Mucosa of stomach (tissue), 1 donor: ENCODE results near the gene FLNA.

ENCODE experiments used
- H3K27me3 ChIP-seq: one replicate; pipeline ENCODE4 v1.7.0; 2013; ENCODE audit warnings: mild to moderate bottlenecking, low read length; ENCODE audit not compliant: control insufficient read depth, insufficient read depth
- H3K36me3 ChIP-seq: one replicate; pipeline ENCODE4 v1.7.0; 2013; ENCODE audit warnings: low read length; ENCODE audit not compliant: control insufficient read depth, insufficient read depth
- H3K4me1 ChIP-seq: one replicate; pipeline ENCODE4 v1.7.0; 2013; ENCODE audit warnings: mild to moderate bottlenecking, low read length; ENCODE audit not compliant: control insufficient read depth, insufficient read depth
- H3K4me3 ChIP-seq: one replicate; pipeline ENCODE4 v1.7.0; 2013; ENCODE audit warnings: low read length
- H3K9ac ChIP-seq: one replicate; pipeline ENCODE4 v1.7.0; 2013; ENCODE audit warnings: mild to moderate bottlenecking, low read length, moderate library complexity
- H3K9me3 ChIP-seq: one replicate; pipeline ENCODE4 v1.7.0; 2013; ENCODE audit warnings: mild to moderate bottlenecking, low read length, moderate library complexity; ENCODE audit not compliant: control insufficient read depth
- donor health status: Pancreatic carcinoma.

Gene FLNA

DNA sequence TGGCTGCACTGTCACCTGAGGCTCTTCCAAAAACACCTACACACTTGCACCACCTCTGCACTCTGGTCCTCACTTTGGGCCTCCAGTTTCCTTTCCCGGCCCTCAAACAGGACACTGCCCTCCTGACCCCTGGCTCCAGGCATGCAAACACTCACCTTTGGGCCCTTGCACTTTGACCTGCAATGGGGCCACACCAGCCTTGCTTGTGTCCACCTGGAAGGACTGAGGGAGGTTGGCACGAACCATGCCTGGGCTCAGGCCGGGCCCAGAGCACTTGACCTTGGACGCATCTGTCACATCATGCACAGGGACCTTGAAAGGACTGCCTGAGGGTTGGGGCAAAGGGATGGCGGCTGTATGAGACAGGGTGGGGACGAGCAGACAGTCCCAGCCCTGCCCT lies 15.6 kb downstream of the FLNA start:
- no peaks in the 10 kb centered on the region for H3K4me1 ChIP-seq
- H3K27me3 ChIP-seq: no peaks in the 10 kb centered on the region
- no peak overlapping the region for H3K4me3 ChIP-seq
- no peaks in the 10 kb centered on the region for H3K36me3 ChIP-seq
- H3K9me3 ChIP-seq: no peaks in the 10 kb centered on the region
- no peak overlapping the region for H3K9ac ChIP-seq

DNA sequence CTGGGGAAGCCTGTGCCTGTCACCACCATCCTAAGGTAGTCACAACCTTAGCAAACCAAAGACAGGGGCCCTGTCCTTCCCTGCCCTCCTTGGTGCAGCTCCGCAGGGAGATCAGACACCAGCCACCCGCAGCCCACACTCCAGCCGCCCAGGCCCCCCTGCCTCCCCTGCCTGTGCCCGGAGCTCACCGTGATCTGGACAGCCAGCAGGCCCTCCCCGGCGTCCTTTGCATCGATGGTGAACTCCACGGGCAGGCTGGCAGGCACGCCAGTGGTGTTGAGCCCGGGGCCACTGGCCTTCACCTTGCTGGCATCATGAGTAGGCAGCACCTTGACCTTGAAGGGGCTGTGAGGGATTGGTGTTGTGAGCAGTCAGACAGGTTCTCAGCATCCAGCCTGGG lies 16.4 kb downstream of the FLNA start:
- H3K9me3 ChIP-seq: no peaks in the 10 kb centered on the region
- H3K36me3 ChIP-seq: no peaks in the 10 kb centered on the region
- H3K9ac ChIP-seq: no peak overlapping the region
- H3K27me3 ChIP-seq: no peaks in the 10 kb centered on the region
- no peaks in the 10 kb centered on the region for H3K4me1 ChIP-seq
- H3K4me3 ChIP-seq: no peak overlapping the region

GRCh38 chrX:154357205-154357604 lies 17.2 kb downstream of the FLNA start:
- Histone ChIP-seq H3K9ac (no peak overlapping the region), H3K9me3 (no peaks in the 10 kb centered on the region), H3K4me3 (no peak overlapping the region), H3K27me3 (no peaks in the 10 kb centered on the region), H3K4me1 (no peaks in the 10 kb centered on the region), H3K36me3 (no peaks in the 10 kb centered on the region)

DNA sequence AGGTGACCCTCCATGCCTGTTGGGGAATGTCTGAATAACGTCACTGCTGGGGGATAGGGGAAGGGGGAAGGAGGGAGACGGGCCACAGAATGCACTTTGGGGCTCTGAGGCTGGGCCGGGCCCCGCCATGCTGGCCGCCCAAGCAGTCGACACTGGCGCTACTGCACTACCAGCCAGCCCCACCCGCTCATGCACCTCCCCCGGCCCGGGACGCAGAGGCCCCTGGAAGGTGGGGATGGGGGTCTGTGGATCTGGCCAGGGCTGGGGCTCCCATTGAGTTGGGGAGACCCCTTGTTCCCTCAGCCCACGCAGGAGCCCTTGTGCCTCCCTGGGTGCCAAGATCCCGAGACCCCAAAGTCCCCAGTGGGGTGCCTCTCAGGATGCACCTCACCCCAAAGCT lies 17.8 kb downstream of the FLNA start:
- no peaks in the 10 kb centered on the region for H3K36me3 ChIP-seq
- H3K27me3 ChIP-seq: no peaks in the 10 kb centered on the region
- peaks cover under 1% of the 10 kb centered on the region for H3K4me1 ChIP-seq
- no peaks in the 10 kb centered on the region for H3K9me3 ChIP-seq
- no peak overlapping the region for H3K4me3 ChIP-seq
- no peak overlapping the region for H3K9ac ChIP-seq

GRCh38 chrX:154355776-154356140 lies 18.7 kb downstream of the FLNA start:
- Histone ChIP-seq H3K4me3 (no peak overlapping the region), H3K27me3 (no peaks in the 10 kb centered on the region), H3K36me3 (no peaks in the 10 kb centered on the region), H3K9ac (no peak overlapping the region), H3K4me1 (peaks cover 9% of the 10 kb centered on the region), H3K9me3 (no peaks in the 10 kb centered on the region)

DNA sequence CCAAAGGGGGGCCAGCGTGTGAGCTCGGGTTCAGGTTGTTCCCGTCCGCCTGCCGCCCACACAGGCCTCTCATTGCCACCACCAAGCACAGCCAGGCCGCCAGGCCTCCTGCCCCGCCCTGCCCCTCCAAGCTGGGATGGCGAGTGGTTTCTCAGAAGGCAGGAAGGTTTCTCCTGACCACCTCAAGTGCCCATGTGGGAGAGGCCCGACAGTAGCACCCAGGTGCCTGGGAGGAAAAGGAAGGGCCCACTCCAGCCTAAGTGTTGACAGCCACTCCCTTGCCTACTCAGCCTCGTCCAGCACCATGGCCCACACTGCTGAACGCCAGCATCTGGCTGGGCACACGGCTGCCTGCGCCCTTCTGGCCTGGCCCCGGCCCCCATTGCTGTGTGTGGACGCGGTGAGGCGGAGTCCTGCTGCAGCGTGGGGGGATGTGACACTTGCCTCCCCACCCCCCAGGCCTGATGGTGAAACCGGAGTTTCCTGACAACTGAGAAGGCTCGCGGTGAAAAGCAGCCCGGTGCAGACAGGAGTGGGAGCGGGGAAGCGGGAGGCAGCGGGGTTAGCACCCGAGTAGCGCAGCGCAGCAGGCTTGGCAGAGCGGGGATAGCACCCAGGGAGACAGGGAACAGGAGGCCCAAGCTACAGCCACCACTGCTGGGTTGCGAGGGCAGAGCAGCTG lies 19.2 kb downstream of the FLNA start:
- H3K4me1 ChIP-seq: peaks cover 14% of the 10 kb centered on the region
- no peak overlapping the region for H3K9ac ChIP-seq
- no peak overlapping the region for H3K4me3 ChIP-seq
- H3K36me3 ChIP-seq: no peaks in the 10 kb centered on the region
- H3K27me3 ChIP-seq: no peaks in the 10 kb centered on the region
- H3K9me3 ChIP-seq: no peaks in the 10 kb centered on the region

DNA sequence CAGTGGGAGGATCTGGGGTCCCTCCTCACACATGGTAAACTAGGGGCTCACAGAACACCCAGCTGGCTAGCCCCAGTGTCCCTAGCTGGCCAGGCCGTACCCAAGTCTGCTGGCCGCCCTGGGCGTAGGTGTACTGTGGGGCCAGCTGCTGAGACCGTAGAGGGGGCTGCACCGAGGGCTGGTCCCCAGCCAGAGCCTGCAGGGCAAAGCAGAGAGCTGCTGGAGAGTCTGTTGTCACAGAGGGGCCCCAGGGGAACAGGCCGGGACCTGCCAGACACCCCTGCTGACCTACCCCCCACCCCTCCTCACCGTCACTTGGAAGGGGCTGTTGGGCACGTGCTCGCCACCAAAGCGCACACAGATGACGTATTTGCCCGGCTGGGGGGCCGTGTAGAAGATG lies 19.9 kb downstream of the FLNA start:
- Histone ChIP-seq H3K4me1 (peaks cover 17% of the 10 kb centered on the region), H3K9ac (no peak overlapping the region), H3K9me3 (no peaks in the 10 kb centered on the region), H3K36me3 (no peaks in the 10 kb centered on the region), H3K27me3 (no peaks in the 10 kb centered on the region), H3K4me3 (no peak overlapping the region)

DNA sequence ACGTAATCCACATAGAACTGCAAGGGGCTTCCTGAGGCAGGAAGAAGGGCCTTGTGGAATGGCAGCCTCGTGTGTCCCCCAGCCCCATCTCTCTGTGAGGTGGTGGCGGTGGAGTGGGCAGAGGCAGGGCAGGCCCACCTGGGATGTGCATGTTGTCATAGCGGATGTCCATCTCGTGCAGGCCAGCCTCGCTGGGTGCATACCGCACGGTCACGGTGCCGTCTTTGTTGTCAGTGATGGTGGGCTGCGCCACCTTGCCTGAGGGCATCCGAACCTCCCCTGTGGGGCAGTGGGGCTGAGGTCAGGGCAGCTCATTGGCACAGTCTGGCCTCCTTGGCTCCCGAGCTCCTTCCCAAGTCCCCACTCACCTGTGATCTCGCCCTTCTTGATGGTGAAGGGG lies 20.4 kb downstream of the FLNA start:
- Histone ChIP-seq H3K4me1 (peaks cover 17% of the 10 kb centered on the region), H3K36me3 (no peaks in the 10 kb centered on the region), H3K9me3 (no peaks in the 10 kb centered on the region), H3K27me3 (no peaks in the 10 kb centered on the region), H3K9ac (no peak overlapping the region), H3K4me3 (no peak overlapping the region)

- H3K9ac ChIP-seq: no peak overlapping the region
- no peak overlapping the region for H3K4me3 ChIP-seq
- H3K27me3 ChIP-seq: no peaks in the 10 kb centered on the region
- H3K4me1 ChIP-seq: peaks cover 17% of the 10 kb centered on the region
- H3K36me3 ChIP-seq: no peaks in the 10 kb centered on the region
- H3K9me3 ChIP-seq: no peaks in the 10 kb centered on the region
These were observed 21.1 kb downstream of the FLNA start for GRCh38 chrX:154353172-154353843.

GRCh38 chrX:154352466-154352865 lies 22.0 kb downstream of the FLNA start:
- Histone ChIP-seq H3K36me3 (no peaks in the 10 kb centered on the region), H3K4me3 (no peak overlapping the region), H3K9ac (no peak overlapping the region), H3K27me3 (no peaks in the 10 kb centered on the region), H3K9me3 (no peaks in the 10 kb centered on the region), H3K4me1 (peaks cover 17% of the 10 kb centered on the region)

- Histone ChIP-seq H3K4me3 (no peak overlapping the region), H3K4me1 (peaks cover 17% of the 10 kb centered on the region), H3K9ac (no peak overlapping the region), H3K9me3 (no peaks in the 10 kb centered on the region), H3K36me3 (no peaks in the 10 kb centered on the region), H3K27me3 (no peaks in the 10 kb centered on the region)
These were observed 22.4 kb downstream of the FLNA start for GRCh38 chrX:154352012-154352401.

GRCh38 chrX:154351183-154352011 lies 23.0 kb downstream of the FLNA start:
- no peak overlapping the region for H3K9ac ChIP-seq
- H3K36me3 ChIP-seq: no peaks in the 10 kb centered on the region

More at GRCh38 chrX:154351183-154352011, 23.0 kb downstream of the FLNA start:
- H3K4me3 ChIP-seq: no peak overlapping the region
- no peaks in the 10 kb centered on the region for H3K27me3 ChIP-seq
- no peaks in the 10 kb centered on the region for H3K9me3 ChIP-seq
- peaks cover 17% of the 10 kb centered on the region for H3K4me1 ChIP-seq
